RWPE1 (cell line): Measurements from ENCODE around the gene UBE2J2.

Experiments
- CTCF ChIA-PET: fragments of 350-600 bp; sonication (Branson Sonifier 250); formaldehyde crosslinking; extraction: SDS; loops from one replicate; lab custom pipeline; 2021; lab: Yijun Ruan, JAX
- POLR2A ChIA-PET: fragments of 400-600 bp; formaldehyde crosslinking; extraction: SDS; loops from one replicate; lab custom pipeline; 2020; ENCODE audit warnings: antibody characterized with exemption; ENCODE audit not compliant: low non-redundant PET; lab: Yijun Ruan, JAX
- DNase-seq: peaks from one replicate; pipeline ENCODE4 v3.0.0; 2012; ENCODE audit warnings: low spot score
- H3K27ac ChIP-seq: fragments of 450-650 bp; 2 replicates; pipeline ENCODE4 v1.5.1; 2017
- CTCF ChIP-seq: fragments of 450-650 bp; conservative IDR thresholded peaks from 2 replicates; pipeline ENCODE4 v1.5.1; 2017; ENCODE audit warnings: low read depth, mild to moderate bottlenecking

Gene UBE2J2

GRCh38 chr1:1262071-1262470, 11.6 kb downstream of the UBE2J2 start:
- CTCF ChIA-PET, result interaction anchor here (0.7 kb wide), 1 partner anchor 15 kb away, joined by 5 read pairs; no protein-coding TSS in a partner anchor
- POLR2A ChIA-PET, result no interaction called here
- TF ChIP-seq CTCF, result no peak
- peak overlapping the region; percentile 18 for H3K27ac ChIP-seq
- no peak for DNase-seq

GRCh38 chr1:1260843-1261560, 12.7 kb downstream of the UBE2J2 start:
- POLR2A ChIA-PET, result interaction anchor here (0.7 kb wide), 1 partner anchor 271 kb away, joined by 3 read pairs; no protein-coding TSS in a partner anchor
- no peak for TF ChIP-seq CTCF
- peak overlapping the region; percentile 67 for H3K27ac ChIP-seq
- no peak for DNase-seq
- CTCF ChIA-PET, result interaction anchor here (0.6 to 0.8 kb wide), 2 partner anchors 139 to 244 kb away, joined by 3 to 6 read pairs; no protein-coding TSS in a partner anchor

- peak overlapping the region; percentile 67 for H3K27ac ChIP-seq
- POLR2A ChIA-PET, result no interaction called here
- CTCF ChIA-PET, result interaction anchor here (0.6 kb wide), 1 partner anchor 245 kb away, joined by 6 read pairs; no protein-coding TSS in a partner anchor
- DNase-seq, result no peak
- no peak for TF ChIP-seq CTCF
Measured at GRCh38 chr1:1259951-1260600, 13.6 kb downstream of the UBE2J2 start.

- no peak for DNase-seq
- TF ChIP-seq CTCF, result no peak
- CTCF ChIA-PET, result no interaction called here
- peak overlapping the region; percentile 67 for H3K27ac ChIP-seq
- POLR2A ChIA-PET, result no interaction called here
Measured at GRCh38 chr1:1259540-1259939, 14.1 kb downstream of the UBE2J2 start.

- CTCF ChIA-PET, result no interaction called here
- peak overlapping the region; percentile 67 for H3K27ac ChIP-seq
- DNase-seq, result no peak
- TF ChIP-seq CTCF, result no peak
- POLR2A ChIA-PET, result no interaction called here
Measured at GRCh38 chr1:1259119-1259488, 14.6 kb downstream of the UBE2J2 start.

- no peak for DNase-seq
- POLR2A ChIA-PET, result interaction anchor here (0.7 kb wide), 1 partner anchor 22 kb away, joined by 6 read pairs; no protein-coding TSS in a partner anchor
- TF ChIP-seq CTCF, result no peak
- H3K27ac ChIP-seq, result peak overlapping the region; percentile 86
- CTCF ChIA-PET, result interaction anchor here (0.6 to 0.7 kb wide), 2 partner anchors 37 to 43 kb away, joined by 3 to 5 read pairs; no protein-coding TSS in a partner anchor
Measured at GRCh38 chr1:1256956-1257871, 16.4 kb downstream of the UBE2J2 start.
